ENCODE measurements around the gene DNAH3. TPM values are rescaled to one million over a fixed set of nuclear protein-coding genes. Genes with fewer than 3 reads are reported as not detected.
"Not testable (repeated sequence)": the region's sequence is repeated elsewhere in the genome, so short reads cannot be mapped to it uniquely, and the experiment has no call there.

Gene DNAH3
- polyA plus RNA-seq, 12 donors = 0.08 to 0.97 (median 0.41) TPM; not detected in 2

- no peak for DNase-seq
Observed at GRCh38 chr16:21167929-21168602, 17.4 kb upstream of the DNAH3 start.

- no peak for DNase-seq
Observed at GRCh38 chr16:21167360-21167759, 16.7 kb upstream of the DNAH3 start.

- no peak for DNase-seq
Observed at GRCh38 chr16:21166561-21166961, 15.9 kb upstream of the DNAH3 start.

GRCh38 chr16:21164521-21165168 lies 14.0 kb upstream of the DNAH3 start:
- no peak for DNase-seq

GRCh38 chr16:21163576-21163975 lies 12.9 kb upstream of the DNAH3 start:
- no peak for DNase-seq

- DNase-seq = peak; percentile 64
Observed at GRCh38 chr16:21162661-21163151, 12.1 kb upstream of the DNAH3 start.

GRCh38 chr16:21161211-21161610 lies 10.6 kb upstream of the DNAH3 start:
- no peak for DNase-seq

- no peak for DNase-seq
Observed at GRCh38 chr16:21160276-21160675, 9.6 kb upstream of the DNAH3 start.

GRCh38 chr16:21159281-21159951 lies 8.8 kb upstream of the DNAH3 start:
- peak; percentile 20 for DNase-seq

GRCh38 chr16:21158208-21159110 lies 7.8 kb upstream of the DNAH3 start, which contains the start of gene LDAF1:
LDAF1 (plus strand) TSS chr16:21158674; CDS start chr16:21161183, 2,509 bp downstream.
- DNase-seq = peak; percentile 77

GRCh38 chr16:21157632-21158031 lies 7.0 kb upstream of the DNAH3 start:
- no peak for DNase-seq

- DNase-seq = peak; percentile 66
Observed at GRCh38 chr16:21156767-21157467, 6.3 kb upstream of the DNAH3 start.

GRCh38 chr16:21156011-21156410 lies 5.4 kb upstream of the DNAH3 start:
- not testable (repeated sequence) for DNase-seq

GRCh38 chr16:21153124-21153729 lies 2.6 kb upstream of the DNAH3 start:
- DNase-seq = not testable (repeated sequence)

GRCh38 chr16:21152160-21153030 lies 1.7 kb upstream of the DNAH3 start:
- DNase-seq = not testable (repeated sequence)

- no peak for DNase-seq
Observed at GRCh38 chr16:21145738-21146137, 4.9 kb downstream of the DNAH3 start.

GRCh38 chr16:21134053-21134452 lies 16.6 kb downstream of the DNAH3 start:
- no peak for DNase-seq

GRCh38 chr16:21130811-21131210 lies 19.8 kb downstream of the DNAH3 start:
- no peak for DNase-seq

GRCh38 chr16:21128991-21129390 lies 21.7 kb downstream of the DNAH3 start:
- no peak for DNase-seq
